ENCODE data around the gene BRD1. TPM values are rescaled to one million over a fixed set of nuclear protein-coding genes. Genes with fewer than 3 reads are reported as not detected.

BRD1 gene
- total RNA-seq, 1 donor, result 23.5 TPM

DNA sequence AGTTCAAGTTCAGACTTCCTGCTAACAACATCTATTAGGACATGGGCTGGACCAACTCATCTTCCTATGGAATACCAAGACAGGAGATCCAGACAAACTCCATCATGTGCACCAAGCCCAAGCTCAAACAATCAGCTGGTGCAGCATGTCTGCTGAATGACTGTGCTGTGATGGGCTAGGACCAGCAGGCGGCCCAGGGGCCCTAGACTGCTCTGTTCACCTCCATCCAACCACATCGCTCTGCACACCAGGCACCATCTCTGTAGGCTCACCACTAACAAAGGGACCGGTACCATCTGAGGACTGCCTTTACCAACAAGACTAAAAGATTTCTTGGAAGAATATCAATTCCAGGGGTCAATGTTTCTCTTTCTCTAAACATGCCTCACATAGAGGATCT, 10.3 kb downstream of the BRD1 start:
- peaks cover 62% of the 10 kb centered on the region for H3K36me3 ChIP-seq (ENCODE audit: insufficient read depth, low read length)

DNA sequence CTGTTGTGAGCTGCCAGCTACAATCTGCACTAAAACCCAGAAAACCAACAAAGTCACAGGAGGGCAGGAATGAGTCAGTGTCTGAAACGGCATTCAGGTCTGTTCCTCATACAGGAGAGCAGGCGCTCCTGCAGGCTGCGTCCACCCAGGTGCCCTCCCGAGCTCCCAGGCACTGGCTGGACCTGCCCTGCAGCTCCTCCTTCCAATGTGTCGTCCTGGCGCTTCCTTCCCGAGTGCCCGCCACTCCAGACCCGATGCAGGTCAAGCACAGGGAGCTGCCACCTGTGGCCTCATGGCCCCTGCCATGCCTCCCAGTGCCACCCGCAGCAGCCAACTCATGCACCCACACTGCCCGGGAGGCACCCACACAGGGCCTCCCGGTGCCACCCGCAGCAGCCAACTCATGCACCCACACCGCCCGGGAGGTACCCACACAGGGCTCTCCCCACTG, 12.0 kb downstream of the BRD1 start:
- Histone ChIP-seq H3K4me2 (ENCODE audit: insufficient read depth, low read length) (no peak overlapping the region), H3K27ac (ENCODE audit: low read depth, low read length) (peak overlapping the region; percentile 33), H3K79me2 (ENCODE audit: insufficient read depth, low read length) (peaks cover 99% of the 10 kb centered on the region), H3K4me3 (ENCODE audit: insufficient read depth, low read length) (no peak overlapping the region), H3K4me1 (ENCODE audit: insufficient read depth, low read length) (no peaks in the 10 kb centered on the region), H3K27me3 (ENCODE audit: insufficient read depth, low read length) (no peaks in the 10 kb centered on the region), H3K9me3 (ENCODE audit: low read depth, low read length) (no peaks in the 10 kb centered on the region), H4K20me1 (ENCODE audit: insufficient read depth, low read length) (peaks cover 81% of the 10 kb centered on the region), H2AFZ (ENCODE audit: low read length) (no peak overlapping the region), H3K36me3 (ENCODE audit: insufficient read depth, low read length) (peaks cover 49% of the 10 kb centered on the region)
- TF ChIP-seq, protein P1, sequence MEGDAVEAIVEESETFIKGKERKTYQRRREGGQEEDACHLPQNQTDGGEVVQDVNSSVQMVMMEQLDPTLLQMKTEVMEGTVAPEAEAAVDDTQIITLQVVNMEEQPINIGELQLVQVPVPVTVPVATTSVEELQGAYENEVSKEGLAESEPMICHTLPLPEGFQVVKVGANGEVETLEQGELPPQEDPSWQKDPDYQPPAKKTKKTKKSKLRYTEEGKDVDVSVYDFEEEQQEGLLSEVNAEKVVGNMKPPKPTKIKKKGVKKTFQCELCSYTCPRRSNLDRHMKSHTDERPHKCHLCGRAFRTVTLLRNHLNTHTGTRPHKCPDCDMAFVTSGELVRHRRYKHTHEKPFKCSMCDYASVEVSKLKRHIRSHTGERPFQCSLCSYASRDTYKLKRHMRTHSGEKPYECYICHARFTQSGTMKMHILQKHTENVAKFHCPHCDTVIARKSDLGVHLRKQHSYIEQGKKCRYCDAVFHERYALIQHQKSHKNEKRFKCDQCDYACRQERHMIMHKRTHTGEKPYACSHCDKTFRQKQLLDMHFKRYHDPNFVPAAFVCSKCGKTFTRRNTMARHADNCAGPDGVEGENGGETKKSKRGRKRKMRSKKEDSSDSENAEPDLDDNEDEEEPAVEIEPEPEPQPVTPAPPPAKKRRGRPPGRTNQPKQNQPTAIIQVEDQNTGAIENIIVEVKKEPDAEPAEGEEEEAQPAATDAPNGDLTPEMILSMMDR (IDR thresholded peaks at IDR 0.05; ENCODE audit: extremely low read depth, low read depth, low read length), result no peak
- peak; percentile 64 for DNase-seq (ENCODE audit: insufficient read length, low spot score, missing footprints)

More for the DNA sequence above, 10.3 kb downstream of the BRD1 start:
- Histone ChIP-seq H3K9me3 (ENCODE audit: low read depth, low read length) (no peaks in the 10 kb centered on the region), H3K4me3 (ENCODE audit: insufficient read depth, low read length) (no peak overlapping the region), H3K79me2 (ENCODE audit: insufficient read depth, low read length) (peaks cover 99% of the 10 kb centered on the region), H3K4me1 (ENCODE audit: insufficient read depth, low read length) (no peaks in the 10 kb centered on the region), H3K27ac (ENCODE audit: low read depth, low read length) (no peak overlapping the region), H3K4me2 (ENCODE audit: insufficient read depth, low read length) (no peak overlapping the region), H4K20me1 (ENCODE audit: insufficient read depth, low read length) (peaks cover 78% of the 10 kb centered on the region), H3K27me3 (ENCODE audit: insufficient read depth, low read length) (no peaks in the 10 kb centered on the region), H2AFZ (ENCODE audit: low read length) (no peak overlapping the region)
- TF ChIP-seq, protein P1 (IDR thresholded peaks at IDR 0.05; ENCODE audit: extremely low read depth, low read depth, low read length), result no peak
- DNase-seq (ENCODE audit: insufficient read length, low spot score, missing footprints), result peak; percentile 58

GRCh38 chr22:49814856-49815255, 12.8 kb downstream of the BRD1 start:
- H3K27me3 ChIP-seq (ENCODE audit: insufficient read depth, low read length), result no peaks in the 10 kb centered on the region
- H3K4me1 ChIP-seq (ENCODE audit: insufficient read depth, low read length), result no peaks in the 10 kb centered on the region
- DNase-seq (ENCODE audit: insufficient read length, low spot score, missing footprints), result peak; percentile 52
- no peak overlapping the region for H2AFZ ChIP-seq (ENCODE audit: low read length)
- no peaks in the 10 kb centered on the region for H3K9me3 ChIP-seq (ENCODE audit: low read depth, low read length)
- H4K20me1 ChIP-seq (ENCODE audit: insufficient read depth, low read length), result peaks cover 81% of the 10 kb centered on the region
- H3K27ac ChIP-seq (ENCODE audit: low read depth, low read length), result no peak overlapping the region
- H3K36me3 ChIP-seq (ENCODE audit: insufficient read depth, low read length), result peaks cover 42% of the 10 kb centered on the region
- no peak overlapping the region for H3K4me2 ChIP-seq (ENCODE audit: insufficient read depth, low read length)
- TF ChIP-seq, protein P1 (IDR thresholded peaks at IDR 0.05; ENCODE audit: extremely low read depth, low read depth, low read length), result no peak
- peaks cover 99% of the 10 kb centered on the region for H3K79me2 ChIP-seq (ENCODE audit: insufficient read depth, low read length)
- no peak overlapping the region for H3K4me3 ChIP-seq (ENCODE audit: insufficient read depth, low read length)

DNA sequence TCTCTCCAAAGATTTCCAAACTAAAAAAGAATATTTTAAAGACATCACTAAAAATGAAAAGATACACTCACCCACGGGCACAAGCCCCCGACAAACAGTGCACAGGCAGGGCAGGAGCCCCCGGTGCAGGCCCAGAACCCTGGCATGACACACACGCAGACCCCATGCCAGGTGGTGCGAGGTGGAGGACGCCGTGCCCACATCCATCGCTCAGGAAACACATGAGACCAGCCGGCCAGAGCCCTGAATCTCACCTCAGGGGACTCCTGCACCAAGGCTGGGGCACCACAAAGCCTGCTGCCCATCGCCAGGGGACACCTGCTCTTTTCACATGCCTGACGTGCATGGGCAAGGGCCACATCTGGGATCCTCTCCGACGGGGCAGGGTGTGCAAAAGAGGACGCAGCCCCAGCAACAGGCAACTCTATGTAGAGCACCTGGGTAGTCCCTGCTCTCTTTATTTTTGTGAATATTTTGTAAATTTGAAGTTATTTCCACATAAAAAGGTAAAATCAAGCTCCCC, 13.4 kb downstream of the BRD1 start:
- Histone ChIP-seq H3K36me3 (ENCODE audit: insufficient read depth, low read length) (peaks cover 39% of the 10 kb centered on the region), H2AFZ (ENCODE audit: low read length) (no peak overlapping the region), H3K9me3 (ENCODE audit: low read depth, low read length) (no peaks in the 10 kb centered on the region), H3K4me3 (ENCODE audit: insufficient read depth, low read length) (no peak overlapping the region), H3K4me1 (ENCODE audit: insufficient read depth, low read length) (no peaks in the 10 kb centered on the region), H3K27me3 (ENCODE audit: insufficient read depth, low read length) (no peaks in the 10 kb centered on the region), H3K79me2 (ENCODE audit: insufficient read depth, low read length) (peaks cover 99% of the 10 kb centered on the region), H4K20me1 (ENCODE audit: insufficient read depth, low read length) (peaks cover 83% of the 10 kb centered on the region), H3K4me2 (ENCODE audit: insufficient read depth, low read length) (no peak overlapping the region), H3K27ac (ENCODE audit: low read depth, low read length) (no peak overlapping the region)
- TF ChIP-seq, protein P1 (IDR thresholded peaks at IDR 0.05; ENCODE audit: extremely low read depth, low read depth, low read length), result no peak
- no peak for DNase-seq (ENCODE audit: insufficient read length, low spot score, missing footprints)

Measured in osteoblast (primary cell).